ENCODE results near the gene AADACL3. TPM values are rescaled to one million over a fixed set of nuclear protein-coding genes. Genes with fewer than 3 reads are reported as not detected.

Gene AADACL3
- total and polyA plus RNA-seq, 9 of the 15 experiments (the other 6 are each of a cell fraction or from before 2014, with no cell fraction given) = not detected

DNA sequence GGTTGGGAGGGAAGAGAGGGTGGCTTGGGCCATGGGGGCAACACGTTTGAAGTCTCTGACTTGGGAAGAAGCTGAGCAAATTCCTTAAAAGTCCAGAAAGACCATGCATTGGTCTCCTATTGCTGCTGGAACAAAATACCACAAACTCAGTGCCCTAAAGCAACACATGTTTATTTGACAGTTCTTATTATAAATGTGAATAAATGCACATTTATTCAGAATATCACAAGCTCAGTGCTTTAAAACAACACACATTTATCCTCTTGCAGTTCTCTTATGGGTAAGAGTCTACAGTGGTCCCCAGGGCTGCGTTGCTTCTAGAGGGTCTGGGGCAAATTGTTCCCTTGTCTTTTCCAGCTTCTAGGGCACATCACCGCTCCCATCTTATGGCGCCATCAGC is 47.6 kb downstream of the AADACL3 start:
- intact Hi-C loops (cut with micrococcal nuclease) = no loop called here
- Histone ChIP-seq H3K36me3 (ENCODE audit: control insufficient read depth, insufficient read depth, low read length) (no peaks in the 10 kb centered on the region), H3K9me3 (replicated peaks; ENCODE audit: control insufficient read depth, insufficient read depth, low read depth, low read length) (no peaks in the 10 kb centered on the region), H3K27me3 (ENCODE audit: control insufficient read depth in 2 of 2, insufficient read depth in 2 of 2, low read length in 2 of 2) (peaks cover 6 to 36% of the 10 kb centered on the region in 2 experiments; a peak in 3 of 5 replicates), H2AFZ (ENCODE audit: low read depth, low read length) (no peak overlapping the region), H3K27ac (ENCODE audit: extremely low read depth, low read depth, low read length) (no peak overlapping the region), H3K79me2 (ENCODE audit: control insufficient read depth, insufficient read depth, low read length) (no peaks in the 10 kb centered on the region), H3K4me1 (replicated peaks in 1 of 2; ENCODE audit: control insufficient read depth in 2 of 2, insufficient read depth in 2 of 2, low read length in 2 of 2) (no peaks in the 10 kb centered on the region), H3K4me3 (no peak overlapping the region), H3K4me2 (ENCODE audit: insufficient read depth, low read length) (no peak overlapping the region), H3K9me1 (ENCODE audit: control insufficient read depth, insufficient read depth, low read length) (no peaks in the 10 kb centered on the region), H3K9ac (ENCODE audit: insufficient read depth in 1 of 2, low read depth in 2 of 2, low read length in 2 of 2) (no peak overlapping the region), H4K20me1 (replicated peaks; ENCODE audit: control insufficient read depth, insufficient read depth, low read length) (no peaks in the 10 kb centered on the region)
- 1% methylated on average over 4 of the region's 4 CpGs for WGBS (ENCODE audit: insufficient coverage, low coverage, missing lambda C conversion rate)
- ChIA-PET CTCF (ENCODE audit: low intra/inter-chr PET ratio) (no interaction called here), POLR2A (interaction anchor here (0.6 to 1.0 kb wide), 5 partner anchors 13 to 785 kb away, joined by 3 to 6 read pairs (median 3); no protein-coding TSS in a partner anchor)
- FAIRE-seq (no peak), DNase-seq (ENCODE audit: extremely low read depth in 1 of 4, low spot score in 3 of 4) (no peak), ATAC-seq (no peak)
- no peak for TF ChIP-seq ZSCAN32 (CRISPR knock-in tag; IDR thresholded peaks at IDR 0.05)
- TF ChIP-seq ZNF655 (CRISPR knock-in tag; IDR thresholded peaks at IDR 0.05) = no peak
- no peak for TF ChIP-seq RBM34 (IDR thresholded peaks at IDR 0.05; ENCODE audit: borderline replicate concordance, insufficient read depth, low read length)
- TF ChIP-seq ZNF766 (CRISPR knock-in tag; conservative IDR thresholded peaks at IDR 0.05) = no peak
- TF ChIP-seq, protein P1, sequence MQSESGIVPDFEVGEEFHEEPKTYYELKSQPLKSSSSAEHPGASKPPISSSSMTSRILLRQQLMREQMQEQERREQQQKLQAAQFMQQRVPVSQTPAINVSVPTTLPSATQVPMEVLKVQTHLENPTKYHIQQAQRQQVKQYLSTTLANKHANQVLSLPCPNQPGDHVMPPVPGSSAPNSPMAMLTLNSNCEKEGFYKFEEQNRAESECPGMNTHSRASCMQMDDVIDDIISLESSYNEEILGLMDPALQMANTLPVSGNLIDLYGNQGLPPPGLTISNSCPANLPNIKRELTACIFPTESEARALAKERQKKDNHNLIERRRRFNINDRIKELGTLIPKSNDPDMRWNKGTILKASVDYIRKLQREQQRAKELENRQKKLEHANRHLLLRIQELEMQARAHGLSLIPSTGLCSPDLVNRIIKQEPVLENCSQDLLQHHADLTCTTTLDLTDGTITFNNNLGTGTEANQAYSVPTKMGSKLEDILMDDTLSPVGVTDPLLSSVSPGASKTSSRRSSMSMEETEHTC (IDR thresholded peaks at IDR 0.05) = no peak
- no peak for TF ChIP-seq POLR2AphosphoS5 (IDR thresholded peaks at IDR 0.05; ENCODE audit: control insufficient read depth, insufficient read depth, low read depth, low read length)
- no peak for TF ChIP-seq TOE1 (IDR thresholded peaks at IDR 0.05; ENCODE audit: borderline replicate concordance)
- no peak for TF ChIP-seq TOE1 (CRISPR knock-in tag; IDR thresholded peaks at IDR 0.05; ENCODE audit: borderline replicate concordance, low read depth)
- no peak for TF ChIP-seq TRIM28 (IDR thresholded peaks at IDR 0.05)
- in situ Hi-C loops (cut with MboI) = no loop called here
- BruUV-seq (replicated peaks) = no TSS peak
